HG02623 (cell line): ENCODE data around the gene PARVA.

Source experiments
- ATAC-seq: cut with Tn5 transposase; IDR thresholded peaks from one replicate; pipeline ENCODE4 v1.9.1; 2021; ENCODE audit warnings: moderate library complexity; ENCODE audit not compliant: unreplicated experiment

Gene PARVA

GRCh38 chr11:12581923-12582322 lies 204.6 kb downstream of the PARVA start:
- no peak for ATAC-seq
